NT2/D1 (cell line): ENCODE results near the gene CWC25.
A peak's percentile ranks its signal among the peaks of the same experiment; 100 is the strongest.

Source experiments
- DNase-seq: peaks from one replicate; pipeline ENCODE4 v3.0.0-alpha.2; 2011; ENCODE audit warnings: low read depth, low spot score
- H3K27me3 ChIP-seq: 2 replicates; pipeline ENCODE4 v1.6.0; 2011; ENCODE audit warnings: mild to moderate bottlenecking; ENCODE audit not compliant: insufficient read length, insufficient read depth
- H3K36me3 ChIP-seq: 2 replicates; pipeline ENCODE4 v1.6.1; 2011; ENCODE audit warnings: mild to moderate bottlenecking, low read length, mixed read lengths; ENCODE audit not compliant: insufficient read depth, insufficient read length
- H3K4me1 ChIP-seq: 2 replicates; pipeline ENCODE4 v1.5.1; 2011; ENCODE audit not compliant: insufficient read depth, insufficient read length
- H3K4me3 ChIP-seq: 2 replicates; pipeline ENCODE4 v1.5.1; 2011; ENCODE audit warnings: low read depth; ENCODE audit not compliant: insufficient read length
- H3K9ac ChIP-seq: 2 replicates; pipeline ENCODE4 v1.6.0; 2011; ENCODE audit warnings: low read depth; ENCODE audit not compliant: insufficient read length
- H3K9me3 ChIP-seq: 2 replicates; pipeline ENCODE4 v1.5.1; 2011; ENCODE audit warnings: mild to moderate bottlenecking, low read length; ENCODE audit not compliant: insufficient read depth
- SUZ12 ChIP-seq: IDR thresholded peaks from 2 replicates; pipeline ENCODE4 v1.6.1; 2011; ENCODE audit not compliant: insufficient read length, insufficient read depth; ENCODE audit errors: extremely low read depth
- YY1 ChIP-seq: IDR thresholded peaks from 2 replicates; pipeline ENCODE4 v1.6.1; 2011; ENCODE audit not compliant: insufficient read length, insufficient read depth
- ZNF274 ChIP-seq: IDR thresholded peaks from 2 replicates; pipeline ENCODE4 v1.6.1; 2011; ENCODE audit warnings: mild to moderate bottlenecking, low read depth, low read length

CWC25 gene

GRCh38 chr17:38824899-38825761 is at the start of gene CWC25:
TSS of gene CWC25 (minus strand) at chr17:38825321. CDS start at chr17:38825183, 138 bp downstream.
- Histone ChIP-seq H3K4me1 (peaks cover 3% of the 10 kb centered on the region), H3K9me3 (no peaks in the 10 kb centered on the region), H3K36me3 (peaks cover 30% of the 10 kb centered on the region), H3K9ac (peak within 1 kb of the TSS; percentile 92), H3K4me3 (peak within 1 kb of the TSS; percentile 96), H3K27me3 (no peaks in the 10 kb centered on the region)
- DNase-seq = peak; percentile 89
- no peak for TF ChIP-seq SUZ12
- no peak for TF ChIP-seq ZNF274
- TF ChIP-seq YY1 = peak; percentile 34

- no peaks in the 10 kb centered on the region for H3K9me3 ChIP-seq
- no peak overlapping the region for H3K4me3 ChIP-seq
- peak overlapping the region; percentile 61 for H3K9ac ChIP-seq
- no peaks in the 10 kb centered on the region for H3K27me3 ChIP-seq
- H3K36me3 ChIP-seq = peaks cover 60% of the 10 kb centered on the region
- DNase-seq = no peak
- TF ChIP-seq ZNF274 (no peak), YY1 (no peak), SUZ12 (no peak)
- H3K4me1 ChIP-seq = peaks cover 47% of the 10 kb centered on the region
Measured at GRCh38 chr17:38873640-38874380, 48.7 kb upstream of the CWC25 start.

- Histone ChIP-seq H3K9me3 (no peaks in the 10 kb centered on the region), H3K4me3 (no peak overlapping the region), H3K27me3 (peaks cover 4% of the 10 kb centered on the region), H3K9ac (no peak overlapping the region), H3K4me1 (peaks cover 40% of the 10 kb centered on the region), H3K36me3 (peaks cover 50% of the 10 kb centered on the region)
- no peak for DNase-seq
- TF ChIP-seq YY1 (no peak), SUZ12 (no peak), ZNF274 (no peak)
Measured at GRCh38 chr17:38872671-38873385, 47.7 kb upstream of the CWC25 start.

- no peak for TF ChIP-seq SUZ12
- no peak for TF ChIP-seq ZNF274
- no peak for TF ChIP-seq YY1
- Histone ChIP-seq H3K27me3 (peaks cover 4% of the 10 kb centered on the region), H3K36me3 (peaks cover 43% of the 10 kb centered on the region), H3K9me3 (no peaks in the 10 kb centered on the region), H3K4me3 (peak overlapping the region; percentile 98), H3K9ac (peak overlapping the region; percentile 93), H3K4me1 (peaks cover 32% of the 10 kb centered on the region)
- DNase-seq = no peak
Measured at GRCh38 chr17:38872027-38872511, 46.9 kb upstream of the CWC25 start.

- H3K4me1 ChIP-seq = peaks cover 29% of the 10 kb centered on the region
- no peak for TF ChIP-seq SUZ12
- no peak for TF ChIP-seq YY1
- no peak for TF ChIP-seq ZNF274
- no peak for DNase-seq
Measured at GRCh38 chr17:38871247-38872015, 46.3 kb upstream of the CWC25 start.

GRCh38 chr17:38870259-38871165 is 45.4 kb upstream of the CWC25 start:
- no peak for DNase-seq

More at GRCh38 chr17:38871247-38872015, 46.3 kb upstream of the CWC25 start:
- H3K9me3 ChIP-seq = no peaks in the 10 kb centered on the region
- peaks cover 4% of the 10 kb centered on the region for H3K27me3 ChIP-seq
- peak overlapping the region; percentile 98 for H3K4me3 ChIP-seq
- peak overlapping the region; percentile 93 for H3K9ac ChIP-seq
- H3K36me3 ChIP-seq = peaks cover 38% of the 10 kb centered on the region

More at GRCh38 chr17:38870259-38871165, 45.4 kb upstream of the CWC25 start:
- Histone ChIP-seq H3K9me3 (no peaks in the 10 kb centered on the region), H3K9ac (peak overlapping the region; percentile 93), H3K4me1 (peaks cover 29% of the 10 kb centered on the region), H3K4me3 (peak overlapping the region; percentile 98), H3K27me3 (peaks cover 4% of the 10 kb centered on the region), H3K36me3 (peaks cover 37% of the 10 kb centered on the region)
- no peak for TF ChIP-seq ZNF274
- TF ChIP-seq YY1 = no peak
- TF ChIP-seq SUZ12 = no peak
